H1 (cell line): ENCODE data around the gene ZFP90. TPM values are rescaled to one million over a fixed set of nuclear protein-coding genes. Genes with fewer than 3 reads are reported as not detected.

ENCODE experiments used
- TAF1 ChIP-seq: IDR thresholded peaks from 2 replicates; pipeline ENCODE4 v1.6.1; 2011; ENCODE audit warnings: mild to moderate bottlenecking, low read depth, low read length
- polyA plus RNA-seq, 7 experiments: library from polyadenylated mRNA; depleted of rRNA in 3 of 7; stranded (reverse) in 5 of 7; unstranded in 2 of 7; fragments of >200 nt in 5 of 7; fragments of 200-250 nt in 2 of 7; gene quantifications; 1 replicate in 5 of 7; 2 replicates in 1 of 7; 4 replicates in 1 of 7; pipeline versions ENCODE4 v1.2.1 to v1.2.3, GENCODE V29; 2011 to 2013; ENCODE audit warnings: missing spikeins in 2 of 7, mixed read lengths in 2 of 7
- total RNA-seq: library from RNA; stranded (reverse); fragmentation: NEBNext Ultra II Directional; extraction: Animal tissue kit (Norgen Biotek cat#: 25700); gene quantifications from 2 replicates; pipeline ENCODE4 v1.2.1, GENCODE V29; 2021

ZFP90 gene
- total and polyA plus RNA-seq, 2 of the 8 experiments (the other 6 are each of a cell fraction or from before 2014, with no cell fraction given): 10.3 to 19.1 TPM

DNA sequence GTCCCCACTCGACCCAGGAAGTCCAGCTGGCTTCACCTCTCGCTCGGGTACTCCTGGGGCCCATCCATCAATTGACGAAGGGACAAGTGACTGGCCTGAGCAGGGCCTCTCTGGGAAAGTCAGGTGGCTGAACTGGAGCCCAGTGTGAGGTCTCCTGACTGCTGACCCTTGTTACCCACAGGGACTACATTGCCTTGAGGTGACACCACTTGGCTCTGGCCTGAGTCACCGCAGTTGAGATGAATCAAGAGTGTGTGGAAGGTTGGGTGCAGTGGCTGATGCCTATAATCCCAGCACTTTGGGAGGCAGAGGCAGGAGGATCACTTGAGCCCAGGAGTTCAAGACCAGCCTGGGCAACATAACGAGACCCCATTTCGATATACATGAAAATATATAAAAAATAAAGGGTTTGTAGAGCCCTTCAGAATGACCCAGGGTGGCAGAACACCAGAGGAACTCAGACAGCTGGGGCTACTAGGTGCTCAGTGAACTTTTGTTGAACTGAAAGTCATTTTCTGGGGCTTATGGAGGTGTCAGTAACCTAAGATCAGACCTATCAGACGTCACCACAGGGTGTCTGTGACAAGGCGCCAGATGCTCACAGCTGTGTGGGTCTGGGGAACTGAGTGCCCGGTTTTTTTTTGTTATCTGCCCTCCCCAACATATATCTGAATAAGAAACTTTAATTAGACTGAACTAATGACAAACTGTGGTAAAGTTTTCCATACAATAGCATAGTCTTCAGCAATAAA, 14.8 kb upstream of the ZFP90 start (continued):
- TF ChIP-seq TAF1: no peak
